Stimulated activated CD4-positive, alpha-beta T cell treated with anti-CD3 and anti-CD28 coated beads, TNF-alpha, amount 100 ng/mL, for 24 hours (primary cell): ENCODE data around the gene HES5.

Experiments
- DNase-seq, 3 experiments: peaks; one replicate each; pipeline ENCODE4 v3.0.0-alpha.2; 2020; ENCODE audit warnings: low read depth in 3 of 3

HES5 gene

DNA sequence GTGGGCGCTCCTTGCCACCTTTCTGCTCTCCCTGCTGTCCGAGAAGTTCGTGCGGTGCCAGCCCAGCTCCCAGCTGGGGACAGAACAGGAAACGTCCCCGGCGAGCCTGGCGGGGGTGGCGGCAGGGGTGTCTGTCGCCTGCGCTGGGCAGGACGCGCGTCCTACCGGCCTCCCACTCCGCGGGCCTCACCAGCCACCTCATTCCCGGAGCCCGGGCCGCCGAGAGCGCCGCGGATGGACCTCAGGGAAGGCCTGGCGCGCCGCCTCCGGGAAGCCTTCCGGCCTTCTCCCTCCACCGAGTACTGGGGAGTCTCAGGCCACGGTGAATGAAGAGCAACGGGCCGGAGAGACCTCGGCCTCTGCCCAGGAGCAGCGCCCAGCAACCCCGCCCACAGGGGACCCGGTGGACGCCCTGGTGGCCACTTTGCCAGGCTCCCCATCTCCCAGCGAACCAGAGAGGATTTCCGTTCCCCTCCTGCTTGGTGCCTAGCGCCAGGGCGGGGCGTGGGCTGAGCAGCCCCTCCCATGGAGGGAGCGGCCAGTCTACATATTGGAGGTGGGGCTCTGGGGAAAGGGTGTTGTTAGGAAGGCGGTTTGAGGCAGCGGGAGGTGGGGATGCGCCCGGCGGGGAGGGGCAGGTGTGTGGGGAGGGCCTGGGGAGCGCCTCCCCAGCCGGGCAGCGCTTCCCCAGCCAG, 16.6 kb upstream of the HES5 start:
- DNase-seq: peak; percentile 58 to 89 (median 68)

- peak; percentile 67 to 84 (median 70) for DNase-seq
Measured at GRCh38 chr1:2545754-2546514, 15.9 kb upstream of the HES5 start.

DNA sequence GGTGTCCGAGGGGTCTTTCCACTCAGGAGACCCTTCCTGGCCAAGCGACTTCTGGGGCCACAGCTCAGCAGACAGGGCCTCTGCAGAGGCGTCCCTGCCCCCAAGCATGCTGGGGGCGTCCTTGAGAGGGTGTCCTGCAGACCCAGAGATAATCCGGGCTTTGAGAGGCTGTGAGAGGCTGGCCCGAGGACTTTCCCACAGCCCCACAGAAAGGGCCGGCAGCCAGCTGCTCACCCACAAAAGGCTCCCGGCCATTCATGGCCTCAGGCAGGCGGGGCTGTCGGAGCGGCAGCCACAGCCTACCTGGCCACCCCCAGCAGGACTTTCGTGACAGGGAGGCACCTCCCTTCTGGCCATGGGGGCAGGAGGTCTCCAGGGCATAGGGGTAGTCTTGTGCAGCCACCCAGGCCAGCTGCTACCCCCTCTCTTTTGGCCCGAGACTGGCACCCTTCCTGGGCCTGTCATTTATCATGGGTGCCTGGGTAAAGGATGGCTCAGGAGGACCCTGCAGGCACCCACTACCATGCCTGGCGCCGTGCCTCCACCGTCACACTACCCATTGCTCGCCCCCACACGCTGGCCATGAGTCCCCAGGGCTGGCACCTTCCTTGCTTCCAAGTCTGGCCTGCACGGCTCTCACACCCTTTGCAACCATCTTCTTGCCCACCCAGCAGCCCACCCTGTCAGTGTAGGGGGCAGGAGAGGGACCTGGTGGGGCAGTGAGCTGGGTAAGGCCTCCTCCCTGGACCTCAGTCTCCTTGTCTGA, 15.0 kb upstream of the HES5 start:
- DNase-seq: no peak

GRCh38 chr1:2544093-2544874, 14.2 kb upstream of the HES5 start:
- no peak for DNase-seq

- DNase-seq: no peak
Measured at GRCh38 chr1:2543543-2544092, 13.6 kb upstream of the HES5 start.

DNA sequence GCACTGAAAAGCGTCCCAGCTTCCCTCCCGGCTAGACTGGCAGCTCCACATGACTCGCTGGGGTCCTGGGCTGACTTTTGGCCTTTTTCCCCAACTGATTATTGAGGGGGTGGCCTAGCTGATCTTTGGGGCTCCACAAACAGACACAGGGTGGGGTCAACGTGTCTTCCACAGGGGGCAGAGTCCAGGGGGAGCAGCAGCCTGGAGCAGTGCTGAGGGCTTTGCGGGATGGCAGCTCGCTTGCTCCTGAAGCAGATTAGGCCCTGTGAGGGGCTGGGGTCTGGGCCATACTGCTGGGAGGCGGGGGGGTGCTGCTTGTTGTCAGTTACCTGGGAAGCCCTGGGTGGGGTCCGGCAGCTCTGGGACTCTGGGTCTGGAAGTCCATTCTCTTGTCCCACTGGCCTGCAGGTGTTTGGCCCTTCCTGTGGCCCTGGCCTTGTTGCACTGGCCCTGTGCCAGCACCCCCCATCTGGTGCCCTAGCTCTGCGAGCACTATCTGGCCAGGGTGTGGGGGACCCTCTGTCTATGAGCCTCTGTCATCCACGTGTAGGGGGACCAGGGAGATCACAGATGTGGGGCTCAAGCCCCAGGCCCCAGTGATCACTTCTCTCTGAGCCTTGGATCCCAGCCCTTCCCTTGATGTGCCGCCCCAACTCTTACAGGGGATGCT, 12.3 kb upstream of the HES5 start:
- no peak for DNase-seq

DNA sequence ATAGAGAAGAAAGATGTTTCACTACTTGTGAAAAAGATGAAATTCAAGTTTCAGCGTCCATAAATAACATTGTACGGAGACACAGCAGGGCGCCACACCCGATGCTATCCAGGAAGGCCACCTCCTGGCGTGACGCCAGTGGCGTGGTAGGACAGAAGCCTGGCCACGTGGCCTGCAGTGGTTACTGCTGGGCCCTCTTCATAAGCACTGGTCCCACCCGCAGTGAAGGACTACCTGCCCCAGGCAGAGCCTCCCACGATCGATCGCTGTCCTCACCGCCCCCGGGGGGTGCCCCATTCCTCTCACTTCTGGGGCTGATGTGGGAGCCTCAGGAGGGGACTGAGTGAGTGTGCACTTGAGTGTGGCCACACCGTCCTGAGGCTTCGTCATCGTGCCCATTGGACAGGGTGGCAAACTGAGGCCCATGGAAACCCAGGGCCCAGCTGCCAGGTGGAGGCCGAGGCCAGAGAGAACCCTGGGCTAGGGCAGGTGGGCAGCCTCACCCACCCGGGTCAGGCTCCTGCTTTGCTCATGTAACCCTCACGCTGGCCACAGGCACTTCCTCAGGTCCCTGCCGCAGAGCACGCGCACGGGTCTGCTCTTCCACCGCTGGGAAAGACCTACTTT, 11.7 kb upstream of the HES5 start:
- DNase-seq: no peak

DNA sequence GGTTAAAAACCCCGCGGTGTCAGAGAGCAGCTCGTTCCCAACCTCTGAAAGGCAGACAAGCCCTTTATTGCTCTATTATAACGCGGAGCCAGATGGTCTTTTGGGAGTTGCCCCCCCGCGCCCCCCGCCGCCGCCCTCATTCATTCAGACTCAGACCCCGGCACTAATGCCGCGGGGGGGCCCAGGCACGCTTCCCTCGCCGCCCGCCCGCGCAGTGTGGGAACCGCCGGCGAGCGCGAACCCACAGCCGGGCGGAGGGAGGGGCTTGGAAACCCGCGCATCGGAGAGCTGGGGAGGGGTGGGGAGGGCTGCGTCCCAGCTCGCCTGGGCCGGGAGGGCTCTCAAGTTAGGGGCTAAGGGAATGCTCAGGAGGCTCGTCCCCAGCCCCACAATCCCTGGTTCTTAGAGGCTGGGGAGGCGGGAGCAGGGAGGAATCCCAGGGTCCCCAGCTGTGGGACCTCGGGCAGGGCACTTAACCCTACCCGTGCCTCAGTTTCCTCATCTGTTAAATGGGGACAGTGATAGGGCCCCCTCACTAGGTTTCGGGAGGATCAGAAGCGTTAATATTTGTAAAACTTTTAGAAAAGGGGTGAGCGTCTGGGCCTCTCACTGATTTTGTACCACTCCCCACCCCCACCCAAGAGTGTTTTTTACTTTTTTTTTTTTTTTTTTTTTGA, 10.9 kb upstream of the HES5 start:
- DNase-seq: no peak

DNA sequence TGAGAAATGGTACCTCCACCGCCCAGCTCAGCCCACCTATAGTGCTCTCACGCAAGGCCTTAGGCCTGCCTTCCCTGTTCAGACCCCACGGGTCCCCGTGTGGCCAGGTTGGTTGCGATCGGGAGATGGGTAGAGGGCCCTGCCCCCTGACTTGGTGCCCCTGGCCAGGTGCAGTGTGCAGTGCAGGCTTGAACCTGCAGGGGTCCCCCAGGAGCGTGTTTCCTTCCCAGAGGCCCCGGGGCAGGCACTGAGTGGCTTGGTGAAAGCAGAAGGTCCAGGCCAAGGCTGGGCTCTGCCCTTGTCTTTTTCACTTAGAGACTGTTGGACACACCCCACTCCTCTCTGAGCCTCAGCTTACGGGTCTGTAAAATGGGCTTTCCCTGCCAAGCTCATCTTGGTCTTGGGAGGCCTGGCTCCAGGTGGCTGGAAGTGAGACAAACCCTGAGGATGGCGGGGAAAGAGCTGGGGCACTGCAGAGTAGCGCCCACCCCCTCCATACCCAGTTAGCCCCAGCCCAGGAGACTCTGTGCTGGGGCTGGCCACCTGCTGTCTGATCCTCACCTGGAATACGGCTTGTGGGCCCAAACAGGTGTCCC, 9.3 kb upstream of the HES5 start:
- DNase-seq: peak in 1 of 3 experiments; percentile 32

GRCh38 chr1:2538872-2539271, 8.8 kb upstream of the HES5 start:
- DNase-seq: no peak

DNA sequence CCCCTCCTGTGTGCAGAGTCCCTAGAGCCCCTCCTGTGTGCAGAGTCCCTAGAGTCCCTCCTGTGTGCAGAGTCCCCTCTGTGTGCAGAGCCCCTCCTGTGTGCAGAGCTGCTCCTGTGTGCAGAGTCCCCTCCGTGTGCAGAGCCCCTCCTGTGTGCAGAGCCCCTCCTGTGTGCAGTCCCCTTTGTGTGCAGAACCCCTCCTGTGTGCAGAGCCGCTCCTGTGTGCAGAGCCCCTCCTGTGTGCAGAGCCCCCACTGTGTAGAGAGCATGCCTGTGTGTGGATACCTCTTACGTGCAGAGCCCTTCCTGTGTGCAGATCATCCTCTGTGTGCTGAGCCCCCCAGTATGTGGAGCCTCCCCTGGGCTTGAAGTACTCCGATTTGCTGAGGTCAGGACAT, 8.3 kb upstream of the HES5 start:
- DNase-seq: no peak

DNA sequence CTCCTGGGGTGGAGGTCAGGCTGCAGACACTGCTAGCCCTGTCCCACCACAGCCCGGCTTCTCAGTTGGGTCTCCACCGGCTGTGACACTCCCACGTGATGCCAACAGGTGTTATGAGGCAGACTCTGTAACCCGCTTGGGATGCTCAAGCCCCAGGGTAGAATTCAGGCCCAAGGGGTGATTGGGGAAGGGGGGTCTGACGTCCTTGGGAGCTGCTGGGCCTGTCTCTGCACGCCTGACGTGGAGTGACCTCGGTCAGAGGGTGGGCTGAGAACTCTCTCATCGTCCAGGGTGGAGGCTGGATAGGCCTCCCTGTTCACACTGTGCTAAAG, 7.7 kb upstream of the HES5 start:
- DNase-seq: no peak

- DNase-seq: no peak
Measured at GRCh38 chr1:2535981-2536380, 5.9 kb upstream of the HES5 start.

- no peak for DNase-seq
Measured at GRCh38 chr1:2535455-2535854, 5.4 kb upstream of the HES5 start.

- no peak for DNase-seq
Measured at GRCh38 chr1:2534687-2535441, 4.8 kb upstream of the HES5 start.

- DNase-seq: no peak
Measured at GRCh38 chr1:2534315-2534686, 4.2 kb upstream of the HES5 start.

GRCh38 chr1:2533365-2533764, 3.3 kb upstream of the HES5 start:
- no peak for DNase-seq

DNA sequence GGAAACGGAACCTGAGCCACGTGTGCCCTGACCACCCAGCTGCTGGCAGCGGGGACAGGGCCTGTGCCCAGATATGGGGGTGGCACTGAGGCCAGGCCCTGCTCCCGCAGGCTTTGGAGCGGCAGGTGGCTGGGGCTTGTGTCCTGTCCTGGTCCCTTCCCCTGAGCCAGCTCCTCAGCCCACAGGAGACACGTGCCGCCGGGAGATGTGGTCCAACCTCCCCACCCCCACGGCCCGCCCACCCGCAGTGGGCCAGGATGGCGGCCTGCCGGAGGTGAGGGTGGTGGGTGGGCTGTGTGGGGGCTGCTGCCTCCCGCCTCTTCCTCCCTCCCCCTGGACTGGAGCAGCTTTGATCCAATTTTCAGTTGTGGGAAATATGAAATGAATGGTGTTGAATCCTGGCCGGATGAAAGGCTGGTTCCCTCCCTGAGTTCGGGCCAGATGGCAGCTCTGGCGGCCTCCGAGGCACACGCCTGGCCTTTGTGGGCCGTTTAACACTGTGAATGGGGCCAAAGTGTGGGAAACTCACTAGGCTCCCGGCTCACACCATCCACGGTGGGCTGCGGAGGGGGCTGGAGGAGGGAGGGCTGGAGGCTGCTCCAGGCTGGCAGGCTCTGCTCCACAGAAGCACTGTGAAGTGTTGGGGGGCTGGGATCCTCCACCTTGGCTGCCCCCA, 2.6 kb upstream of the HES5 start:
- DNase-seq: no peak
